ENCODE measurements around the gene LSM10. TPM values are rescaled to one million over a fixed set of nuclear protein-coding genes. Genes with fewer than 3 reads are reported as not detected.
A peak's percentile ranks its signal among the peaks of the same experiment; 100 is the strongest.

The LSM10 gene
- total and polyA plus RNA-seq, 2 donors (not counting 3 experiments of a cell fraction or from before 2014, with no cell fraction given) = 38.2 to 76.9 TPM

GRCh38 chr1:36343651-36344394 lies 53.9 kb downstream of the LSM10 start:
- no peaks in the 10 kb centered on the region for H3K79me2 ChIP-seq (ENCODE audit: control insufficient read depth, insufficient read depth, low read length)
- no peaks in the 10 kb centered on the region for H4K20me1 ChIP-seq (replicated peaks; ENCODE audit: control insufficient read depth, extremely low read depth, insufficient read depth, low read length)
- intact Hi-C loops (cut with micrococcal nuclease) (loop anchor here (1.0 kb wide), 1 partner anchor 7 kb away; no protein-coding TSS in a partner anchor), dilution Hi-C loops (cut with MboI; ENCODE audit: extremely low pct_ligation_motif_present, low sequenced_read_pairs) (no loop called here)
- H3K27ac ChIP-seq (ENCODE audit: insufficient read depth, low read depth, low read length) = peak overlapping the region; percentile 85
- FAIRE-seq (no peak), DNase-seq (ENCODE audit: low read depth, low spot score) (no peak)
- H3K4me1 ChIP-seq (ENCODE audit: control insufficient read depth, extremely low read depth, insufficient read depth, low read length) = peaks cover 28% of the 10 kb centered on the region
- CTCF ChIA-PET = interaction anchor here (0.7 to 6.8 kb wide), 20 partner anchors 9 to 194 kb away, joined by 3 to 152 read pairs (median 10); partner anchors contain the start of genes EVA1B, LSM10 and TRAPPC3
- TF ChIP-seq JUN (IDR thresholded peaks at IDR 0.05; ENCODE audit: borderline replicate concordance, insufficient read depth, insufficient read length, low read depth) (no peak), EZH2 (IDR thresholded peaks at IDR 0.05; ENCODE audit: borderline replicate concordance, low read depth, low read length, severe bottlenecking) (no peak), POLR2AphosphoS5 (IDR thresholded peaks at IDR 0.05; ENCODE audit: insufficient read depth, low read depth, low read length) (no peak), MAX (IDR thresholded peaks at IDR 0.05; ENCODE audit: insufficient read depth, insufficient read length) (no peak), GATA2 (IDR thresholded peaks at IDR 0.05; ENCODE audit: insufficient read depth, insufficient read length, low read depth, low read length) (no peak), FOS (IDR thresholded peaks at IDR 0.05; ENCODE audit: borderline replicate concordance, insufficient read depth, low read length) (no peak), MYC (IDR thresholded peaks at IDR 0.05; ENCODE audit: low read depth, low read length) (no peak), POLR2A (IDR thresholded peaks at IDR 0.05; ENCODE audit: low read depth, low read length) (no peak)
- TF ChIP-seq, protein P1, sequence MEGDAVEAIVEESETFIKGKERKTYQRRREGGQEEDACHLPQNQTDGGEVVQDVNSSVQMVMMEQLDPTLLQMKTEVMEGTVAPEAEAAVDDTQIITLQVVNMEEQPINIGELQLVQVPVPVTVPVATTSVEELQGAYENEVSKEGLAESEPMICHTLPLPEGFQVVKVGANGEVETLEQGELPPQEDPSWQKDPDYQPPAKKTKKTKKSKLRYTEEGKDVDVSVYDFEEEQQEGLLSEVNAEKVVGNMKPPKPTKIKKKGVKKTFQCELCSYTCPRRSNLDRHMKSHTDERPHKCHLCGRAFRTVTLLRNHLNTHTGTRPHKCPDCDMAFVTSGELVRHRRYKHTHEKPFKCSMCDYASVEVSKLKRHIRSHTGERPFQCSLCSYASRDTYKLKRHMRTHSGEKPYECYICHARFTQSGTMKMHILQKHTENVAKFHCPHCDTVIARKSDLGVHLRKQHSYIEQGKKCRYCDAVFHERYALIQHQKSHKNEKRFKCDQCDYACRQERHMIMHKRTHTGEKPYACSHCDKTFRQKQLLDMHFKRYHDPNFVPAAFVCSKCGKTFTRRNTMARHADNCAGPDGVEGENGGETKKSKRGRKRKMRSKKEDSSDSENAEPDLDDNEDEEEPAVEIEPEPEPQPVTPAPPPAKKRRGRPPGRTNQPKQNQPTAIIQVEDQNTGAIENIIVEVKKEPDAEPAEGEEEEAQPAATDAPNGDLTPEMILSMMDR (IDR thresholded peaks at IDR 0.05; ENCODE audit: extremely low read depth in 1 of 2, insufficient read depth in 1 of 2, low read depth in 1 of 2, low read length in 2 of 2) = no peak
- peaks cover 2 to 25% of the 10 kb centered on the region in 2 experiments for H3K36me3 ChIP-seq (ENCODE audit: control insufficient read depth in 2 of 2, extremely low read depth in 1 of 2, insufficient read depth in 2 of 2, low read length in 2 of 2)
- H3K27me3 ChIP-seq (ENCODE audit: control insufficient read depth in 2 of 2, insufficient read depth in 2 of 2, low read length in 2 of 2) = no peaks in the 10 kb centered on the region
- no peaks in the 10 kb centered on the region for H3K9me3 ChIP-seq (replicated peaks; ENCODE audit: control insufficient read depth, insufficient read depth, low read length)
- H3K4me3 ChIP-seq (replicated peaks in 1 of 3; ENCODE audit: insufficient read depth in 1 of 3, low read depth in 1 of 3, low read length in 3 of 3) = no peak overlapping the region
- H3K9me1 ChIP-seq (replicated peaks; ENCODE audit: control insufficient read depth, extremely low read depth, insufficient read depth, low read length) = no peaks in the 10 kb centered on the region
- no peak overlapping the region for H2AFZ ChIP-seq (ENCODE audit: low read depth, low read length)
- H3K9ac ChIP-seq (replicated peaks; ENCODE audit: extremely low read depth, insufficient read depth, low read length) = peak overlapping the region; percentile 19
- POLR2A ChIA-PET = interaction anchor here (1.1 to 1.4 kb wide), 2 partner anchors 23 to 43 kb away, joined by 4 to 5 read pairs; no protein-coding TSS in a partner anchor
- BruUV-seq (replicated peaks) = no TSS peak
- no peak overlapping the region for H3K4me2 ChIP-seq (ENCODE audit: insufficient read depth, low read length)

Small RNAs within 50 kb of the gene (small RNA-seq; reads per million reads assigned to genes)
- not detected for gene RNU4-27P (ENCODE audit: insufficient read depth, insufficient read length, low read depth, low replicate concordance)
- not detected for gene SNORA63C (ENCODE audit: insufficient read depth, insufficient read length, low read depth, low replicate concordance)

Other genes starting within 250 kb of the LSM10 start
- 87.7 and 93.4 TPM in 2 replicates for gene TRAPPC3, start 248.4 kb downstream of the LSM10 start, total RNA-seq
- 89.3 and 125 TPM in 2 replicates for gene TRAPPC3, start 248.4 kb downstream of the LSM10 start, polyA plus RNA-seq
- 193 and 199 TPM in 2 replicates for gene MAP7D1, start 241.7 kb downstream of the LSM10 start, total RNA-seq
- 69.7 and 72.8 TPM in 2 replicates for gene MAP7D1, start 241.7 kb downstream of the LSM10 start, polyA plus RNA-seq
- gene THRAP3, start 173.5 kb downstream of the LSM10 start, total RNA-seq = 130 and 144 TPM in 2 replicates
- gene THRAP3, start 173.5 kb downstream of the LSM10 start, polyA plus RNA-seq = 32.4 and 38.0 TPM in 2 replicates
- 5.1 and 7.2 TPM in 2 replicates for gene SH3D21, start 91.5 kb downstream of the LSM10 start, total RNA-seq
- gene SH3D21, start 91.5 kb downstream of the LSM10 start, polyA plus RNA-seq = 1.6 and 1.8 TPM in 2 replicates
- 63.2 and 64.7 TPM in 2 replicates for gene EVA1B, start 74.3 kb downstream of the LSM10 start, total RNA-seq
- 132 and 255 TPM in 2 replicates for gene EVA1B, start 74.3 kb downstream of the LSM10 start, polyA plus RNA-seq
- gene STK40, start 12.0 kb downstream of the LSM10 start, total RNA-seq = 35.2 and 36.8 TPM in 2 replicates
- 20.8 and 21.4 TPM in 2 replicates for gene STK40, start 12.0 kb downstream of the LSM10 start, polyA plus RNA-seq
- 4.6 and 7.6 TPM in 2 replicates for gene OSCP1, start 52.5 kb upstream of the LSM10 start, total RNA-seq
- gene OSCP1, start 52.5 kb upstream of the LSM10 start, polyA plus RNA-seq = 8.3 and 9.6 TPM in 2 replicates
- gene MRPS15, start 66.5 kb upstream of the LSM10 start, total RNA-seq = 105 and 106 TPM in 2 replicates
- 45.6 and 47.1 TPM in 2 replicates for gene MRPS15, start 66.5 kb upstream of the LSM10 start, polyA plus RNA-seq
- not detected in 2 replicates for gene CSF3R, start 85.0 kb upstream of the LSM10 start, total RNA-seq
- not detected in 2 replicates for gene CSF3R, start 85.0 kb upstream of the LSM10 start, polyA plus RNA-seq

All from endothelial cell of umbilical vein (primary cell).